Panc1 (cell line): ENCODE measurements around the gene GPR141. TPM values are rescaled to one million over a fixed set of nuclear protein-coding genes. Genes with fewer than 3 reads are reported as not detected.

Source experiments
- ATAC-seq: fragments of 200-7000 bp; cut with Tn5 transposase; 2 replicates; pipeline ENCODE4 v1.9.1; 2020; ENCODE audit warnings: mild to moderate bottlenecking, moderate library complexity
- BruUV-seq: library from RNA; stranded (reverse); fragments of 400-500 nt; replicated peaks from 2 replicates; lab custom pipeline; 2021; lab: Mats Ljungman, UMichigan
- CTCF ChIA-PET: fragments of 300-600 bp; sonication (Branson Sonifier 250); formaldehyde crosslinking; loops from one replicate; lab custom pipeline; 2022; ENCODE audit warnings: antibody characterized with exemption; lab: Charles Lee
- POLR2A ChIA-PET: fragments of 300-600 bp; sonication (Branson Sonifier 250); formaldehyde crosslinking; loops from one replicate; lab custom pipeline; 2022; ENCODE audit warnings: antibody characterized with exemption; lab: Charles Lee
- DNase-seq: peaks from one replicate; pipeline ENCODE4 v3.0.0-alpha.2; 2010; ENCODE audit warnings: low read depth, low spot score
- H3K27ac ChIP-seq: 2 replicates; pipeline ENCODE4 v1.5.1; 2011; ENCODE audit warnings: mild to moderate bottlenecking, low read length, inconsistent platforms
- H3K27me3 ChIP-seq: fragments of 200-500 bp; sonication (Bioruptor generic); 2 replicates; pipeline ENCODE4 v1.6.0; 2014; ENCODE audit warnings: low read length, inconsistent platforms; ENCODE audit not compliant: control insufficient read depth, insufficient read depth
- H3K36me3 ChIP-seq: fragments of 200-500 bp; sonication (Bioruptor generic); 2 replicates; pipeline ENCODE4 v1.5.1; 2014; ENCODE audit warnings: inconsistent platforms, mild to moderate bottlenecking, low read length, moderate library complexity; ENCODE audit not compliant: control insufficient read depth, insufficient read depth
- H3K4me1 ChIP-seq: 2 replicates; pipeline ENCODE4 v1.5.1; 2011; ENCODE audit warnings: inconsistent platforms, mild to moderate bottlenecking, low read length, moderate library complexity; ENCODE audit not compliant: control insufficient read depth, insufficient read depth
- H3K4me3 ChIP-seq, 2 experiments: 2 replicates each; pipeline ENCODE4 v1.5.1; 2011 to 2012; ENCODE audit warnings: low read depth in 2 of 2, low read length in 2 of 2, mild to moderate bottlenecking in 2 of 2, inconsistent platforms in 1 of 2, moderate library complexity in 1 of 2
- H3K9me3 ChIP-seq: fragments of 200-500 bp; sonication (Bioruptor generic); 2 replicates; pipeline ENCODE4 v1.5.1; 2014; ENCODE audit warnings: low read depth, mild to moderate bottlenecking, inconsistent platforms, low read length, moderate library complexity; ENCODE audit not compliant: control insufficient read depth, insufficient read depth
- CTCF ChIP-seq: fragments of 450-650 bp; IDR thresholded peaks from 2 replicates; pipeline ENCODE4 v1.5.1; 2017; ENCODE audit warnings: mild to moderate bottlenecking
- POLR2AphosphoS5 ChIP-seq: IDR thresholded peaks from 2 replicates; pipeline ENCODE4 v1.6.1; 2012; ENCODE audit warnings: mild to moderate bottlenecking, low read depth, low read length, moderate library complexity
- REST ChIP-seq, 2 experiments: IDR thresholded peaks; 2 replicates each; pipeline ENCODE4 v1.6.1; 2011 to 2012; ENCODE audit warnings: low read depth in 2 of 2, control low read depth in 1 of 2, low read length in 1 of 2, mild to moderate bottlenecking in 1 of 2, moderate library complexity in 1 of 2; ENCODE audit not compliant: insufficient read depth in 1 of 2
- SIN3A ChIP-seq: IDR thresholded peaks from 2 replicates; pipeline ENCODE4 v1.6.1; 2012; ENCODE audit warnings: low read depth, mild to moderate bottlenecking, low read length, moderate library complexity, borderline replicate concordance; ENCODE audit not compliant: insufficient read depth
- TCF7L2 ChIP-seq: IDR thresholded peaks from 2 replicates; pipeline ENCODE4 v1.6.1; 2011; ENCODE audit warnings: mild to moderate bottlenecking, low read depth, low read length, inconsistent platforms
- in situ Hi-C: cut with HindIII; loops from 2 replicates; pipeline ENCODE4 v1.10.0; 2016; ENCODE audit warnings: low sequenced_read_pairs, low pct_unique_long_range_greater_than_20kb
- intact Hi-C: fragments of 100-400 bp; cut with micrococcal nuclease; formaldehyde crosslinking; loops from one replicate; pipeline ENCODE4 v1.10.0; 2022; ENCODE audit not compliant: unreplicated experiment
- total RNA-seq: library from RNA; stranded (reverse); gene quantifications from one replicate; pipeline ENCODE4 v1.2.1, GENCODE V29; 2021; ENCODE audit not compliant: unreplicated experiment

Gene GPR141
- total RNA-seq, 1 experiment from 2014 or later, result not detected

GRCh38 chr7:37660614-37661013 is 23.0 kb upstream of the GPR141 start:
- Histone ChIP-seq H3K36me3 (no peaks in the 10 kb centered on the region), H3K27me3 (no peaks in the 10 kb centered on the region), H3K4me3 (no peak overlapping the region), H3K9me3 (no peaks in the 10 kb centered on the region), H3K4me1 (no peaks in the 10 kb centered on the region), H3K27ac (no peak overlapping the region)
- TF ChIP-seq CTCF, result no peak
- no peak for TF ChIP-seq REST (IDR thresholded peaks at IDR 0.05; ENCODE audit: insufficient read depth in 1 of 2, low read depth in 2 of 2, low read length in 1 of 2)
- TF ChIP-seq SIN3A, result no peak
- TF ChIP-seq POLR2AphosphoS5, result no peak
- no peak for TF ChIP-seq TCF7L2
- intact Hi-C loops, result no loop called here
- DNase-seq (no peak), ATAC-seq (no peak)
- ChIA-PET CTCF (no interaction called here), POLR2A (no interaction called here)
- in situ Hi-C loops, result no loop called here
- no TSS peak for BruUV-seq

- no peaks in the 10 kb centered on the region for H3K9me3 ChIP-seq
- no peak overlapping the region for H3K27ac ChIP-seq
- DNase-seq, result no peak
- H3K36me3 ChIP-seq, result no peaks in the 10 kb centered on the region
- TF ChIP-seq REST (IDR thresholded peaks at IDR 0.05; ENCODE audit: insufficient read depth in 1 of 2, low read depth in 2 of 2, low read length in 1 of 2) (no peak), SIN3A (no peak)
- intact Hi-C loops (no loop called here), in situ Hi-C loops (no loop called here)
- no peak for ATAC-seq
- no peaks in the 10 kb centered on the region for H3K27me3 ChIP-seq
- ChIA-PET POLR2A (no interaction called here), CTCF (no interaction called here)
- BruUV-seq, result no TSS peak
- H3K4me3 ChIP-seq, result no peak overlapping the region
- H3K4me1 ChIP-seq, result no peaks in the 10 kb centered on the region
Observed at GRCh38 chr7:37663693-37664092, 19.9 kb upstream of the GPR141 start.
